Gastroesophageal sphincter (tissue), 3 donors: ENCODE results near the gene PACRG.

ENCODE experiments used
- EP300 ChIP-seq: sonication (generic); formaldehyde crosslinking; IDR thresholded peaks from one replicate; pipeline ENCODE4 v1.6.1; 2017; ENCODE audit warnings: antibody characterized with exemption, mild to moderate bottlenecking
- POLR2A ChIP-seq, 2 donors: fragments of 450-650 bp; IDR thresholded peaks; one replicate each; pipeline ENCODE4 v1.6.1; 2017; ENCODE audit warnings: antibody characterized with exemption in 2 of 2, mild to moderate bottlenecking in 2 of 2, moderate library complexity in 1 of 2
- POLR2AphosphoS5 ChIP-seq: sonication (generic); formaldehyde crosslinking; IDR thresholded peaks from one replicate; pipeline ENCODE4 v1.6.1; 2017; ENCODE audit warnings: antibody characterized with exemption
- TF ChIP-seq, protein P1 (sequence below), 4 experiments: fragments of 200-600 bp in 2 of 4; fragments of 450-650 bp in 2 of 4; sonication (generic) in 1 of 4; IDR thresholded peaks; one replicate each; pipeline ENCODE4 v1.5.1; 2017 to 2019; ENCODE audit warnings: antibody characterized with exemption in 4 of 4, mild to moderate bottlenecking in 2 of 4, moderate library complexity in 2 of 4

- TF ChIP-seq POLR2A (IDR thresholded peaks at IDR 0.05) (no peak), POLR2AphosphoS5 (no peak), EP300 (no peak)
- TF ChIP-seq, protein P1, sequence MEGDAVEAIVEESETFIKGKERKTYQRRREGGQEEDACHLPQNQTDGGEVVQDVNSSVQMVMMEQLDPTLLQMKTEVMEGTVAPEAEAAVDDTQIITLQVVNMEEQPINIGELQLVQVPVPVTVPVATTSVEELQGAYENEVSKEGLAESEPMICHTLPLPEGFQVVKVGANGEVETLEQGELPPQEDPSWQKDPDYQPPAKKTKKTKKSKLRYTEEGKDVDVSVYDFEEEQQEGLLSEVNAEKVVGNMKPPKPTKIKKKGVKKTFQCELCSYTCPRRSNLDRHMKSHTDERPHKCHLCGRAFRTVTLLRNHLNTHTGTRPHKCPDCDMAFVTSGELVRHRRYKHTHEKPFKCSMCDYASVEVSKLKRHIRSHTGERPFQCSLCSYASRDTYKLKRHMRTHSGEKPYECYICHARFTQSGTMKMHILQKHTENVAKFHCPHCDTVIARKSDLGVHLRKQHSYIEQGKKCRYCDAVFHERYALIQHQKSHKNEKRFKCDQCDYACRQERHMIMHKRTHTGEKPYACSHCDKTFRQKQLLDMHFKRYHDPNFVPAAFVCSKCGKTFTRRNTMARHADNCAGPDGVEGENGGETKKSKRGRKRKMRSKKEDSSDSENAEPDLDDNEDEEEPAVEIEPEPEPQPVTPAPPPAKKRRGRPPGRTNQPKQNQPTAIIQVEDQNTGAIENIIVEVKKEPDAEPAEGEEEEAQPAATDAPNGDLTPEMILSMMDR (IDR thresholded peaks at IDR 0.05), result no peak
Observed at GRCh38 chr6:163094881-163095280, 367.1 kb downstream of the PACRG start.
